GM19328 (cell line): ENCODE data around the gene KSR2.
"Not testable (repeated sequence)": the region's sequence is repeated elsewhere in the genome, so short reads cannot be mapped to it uniquely, and the experiment has no call there.

Experiments
- ATAC-seq: cut with Tn5 transposase; IDR thresholded peaks from one replicate; pipeline ENCODE4 v1.9.1; 2021; ENCODE audit warnings: mild to moderate bottlenecking, moderate library complexity; ENCODE audit not compliant: unreplicated experiment

The KSR2 gene

DNA sequence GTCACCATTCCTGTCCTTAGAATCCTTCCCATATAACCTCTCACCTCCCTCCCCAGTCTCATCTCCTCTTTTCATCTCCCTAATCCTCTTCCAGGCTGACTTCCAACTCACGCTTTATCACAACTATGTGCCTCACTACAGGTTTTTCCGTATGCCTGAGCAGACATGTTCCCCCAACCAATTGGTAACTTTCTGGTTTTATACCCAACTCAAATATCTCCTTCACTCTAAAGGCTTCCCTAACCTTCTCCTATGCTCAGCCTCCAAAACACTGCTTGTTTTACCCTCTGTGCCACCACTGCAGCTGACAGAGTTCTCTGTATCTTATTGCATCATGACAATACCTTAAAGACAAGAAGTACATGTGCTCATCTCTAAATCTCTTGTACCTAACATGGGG, 139.7 kb downstream of the KSR2 start:
- no peak for ATAC-seq

GRCh38 chr12:117827660-117828059, 141.1 kb downstream of the KSR2 start:
- no peak for ATAC-seq

DNA sequence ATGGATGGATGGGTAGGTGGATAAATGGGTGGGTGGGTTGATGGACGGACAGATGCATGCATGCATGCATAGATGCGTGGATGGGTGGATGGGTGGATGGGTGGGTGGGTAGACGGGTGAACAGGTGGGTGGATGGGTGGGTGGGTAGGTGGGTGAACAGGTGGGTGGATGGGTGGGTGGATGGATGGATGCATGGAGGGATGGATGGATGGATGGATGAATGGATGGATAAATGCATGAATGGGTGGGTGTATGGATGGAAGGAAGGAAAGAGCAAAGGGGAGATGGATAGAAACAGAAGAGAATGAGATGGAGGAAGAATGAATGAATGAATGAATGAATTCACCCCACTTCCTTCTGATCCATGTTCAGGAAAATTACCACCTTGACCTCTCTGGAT, 143.0 kb downstream of the KSR2 start:
- ATAC-seq = no peak

- ATAC-seq = no peak
Observed at GRCh38 chr12:117821480-117822175, 147.2 kb downstream of the KSR2 start.

GRCh38 chr12:117820216-117820907, 148.4 kb downstream of the KSR2 start:
- ATAC-seq = no peak

DNA sequence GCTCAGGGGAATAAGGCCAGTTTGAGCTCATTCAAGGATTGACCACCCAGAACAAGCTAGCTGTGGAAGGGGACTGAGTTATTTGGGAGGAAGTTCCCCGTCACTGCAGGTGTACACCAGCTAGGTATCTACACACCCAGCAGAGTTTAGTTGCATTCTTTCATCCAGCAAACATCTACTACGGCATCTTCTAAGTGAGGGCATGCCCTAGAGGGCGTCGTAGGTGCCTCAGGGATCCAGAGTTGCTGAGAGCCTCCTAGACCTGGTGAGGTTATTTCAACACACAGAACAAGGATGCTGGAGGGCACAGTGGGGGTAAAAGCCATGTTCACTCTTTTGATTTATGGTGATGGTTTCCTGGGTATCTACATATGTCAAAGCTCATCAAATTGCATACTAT, 149.6 kb downstream of the KSR2 start:
- ATAC-seq = no peak

DNA sequence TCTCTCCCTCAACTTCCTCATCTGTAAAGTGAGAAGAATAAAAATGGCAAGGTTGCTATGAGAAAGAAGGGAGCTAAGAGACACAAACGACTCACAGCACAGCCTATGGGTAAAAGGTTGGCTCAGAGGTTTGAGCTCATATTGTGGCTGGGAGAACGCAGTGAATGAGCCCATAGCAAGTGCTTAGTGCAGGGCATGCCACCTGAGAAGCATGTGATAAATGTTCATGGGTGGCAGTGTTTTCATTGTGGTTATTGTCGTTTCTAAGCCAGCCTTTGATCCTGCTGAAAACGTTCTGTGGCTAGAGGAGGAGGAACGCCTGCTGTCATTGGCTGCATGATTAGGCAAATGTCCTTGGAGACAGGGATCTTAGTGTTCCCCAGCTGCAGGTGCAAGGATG, 150.4 kb downstream of the KSR2 start:
- ATAC-seq = no peak

DNA sequence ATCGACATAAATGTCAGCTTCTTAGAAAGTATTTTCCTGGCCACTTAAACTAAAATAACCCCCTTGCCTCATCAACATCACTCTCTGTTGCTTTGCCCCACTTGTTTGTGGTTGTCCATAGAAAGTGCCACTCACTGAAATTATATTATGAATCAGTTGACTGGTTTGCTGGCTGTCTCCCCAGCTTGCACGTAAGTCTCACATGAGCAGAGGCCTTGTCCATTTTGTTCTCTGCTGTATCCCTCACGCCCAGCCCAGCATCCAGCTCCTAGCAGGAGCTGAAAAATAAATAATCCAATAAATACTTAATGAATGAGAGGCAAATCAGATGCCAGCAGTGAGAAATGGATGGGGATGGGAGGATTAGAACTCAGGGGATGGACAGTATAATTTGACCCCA, 159.3 kb downstream of the KSR2 start:
- ATAC-seq = no peak

GRCh38 chr12:117807946-117808345, 160.8 kb downstream of the KSR2 start:
- no peak for ATAC-seq

- ATAC-seq = no peak
Observed at GRCh38 chr12:117807355-117807754, 161.4 kb downstream of the KSR2 start.

GRCh38 chr12:117805865-117806264, 162.9 kb downstream of the KSR2 start:
- no peak for ATAC-seq

DNA sequence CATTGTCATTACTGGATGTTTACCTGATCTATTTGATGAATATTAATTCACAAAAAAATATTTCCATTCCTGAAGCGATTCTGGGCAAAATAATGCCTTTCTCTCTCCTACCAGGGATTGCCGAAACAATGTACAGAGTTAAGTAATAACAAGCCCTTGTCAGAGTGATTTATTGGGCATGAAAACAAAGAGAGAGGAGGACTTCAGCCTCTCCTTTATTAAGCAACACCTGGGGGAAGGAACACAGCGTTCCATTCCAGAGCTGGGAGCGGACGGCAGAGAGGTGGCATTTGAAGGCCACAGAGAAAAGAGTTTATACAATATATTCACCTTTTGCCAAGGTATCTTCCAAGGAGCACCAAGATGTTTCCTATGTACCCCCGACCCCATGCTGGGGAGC, 165.8 kb downstream of the KSR2 start:
- no peak for ATAC-seq

- not testable (repeated sequence) for ATAC-seq
Observed at GRCh38 chr12:117800711-117801110, 168.1 kb downstream of the KSR2 start.

- ATAC-seq = no peak
Observed at GRCh38 chr12:117797202-117797601, 171.6 kb downstream of the KSR2 start.

- ATAC-seq = no peak
Observed at GRCh38 chr12:117792877-117793424, 175.8 kb downstream of the KSR2 start.

DNA sequence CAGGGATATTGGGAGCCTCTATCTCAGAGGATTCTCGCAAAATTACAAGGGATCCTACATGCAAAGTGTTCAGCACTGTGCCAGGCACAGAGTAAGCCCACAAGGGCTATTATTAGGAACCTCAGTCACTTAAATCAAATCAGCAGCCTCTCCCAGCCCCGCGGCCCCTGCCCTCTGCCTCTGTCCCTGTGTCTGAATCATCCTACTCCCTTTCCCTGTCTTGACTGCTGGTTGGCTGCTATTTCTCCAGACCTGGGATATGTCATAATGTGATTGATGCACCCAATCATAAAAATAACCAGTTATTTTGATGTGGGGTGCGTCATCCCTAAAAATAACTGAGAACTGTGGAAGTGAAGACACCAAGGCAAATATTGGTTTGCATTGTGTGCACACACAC, 176.3 kb downstream of the KSR2 start:
- ATAC-seq = no peak

GRCh38 chr12:117790948-117791347, 177.8 kb downstream of the KSR2 start:
- ATAC-seq = no peak

DNA sequence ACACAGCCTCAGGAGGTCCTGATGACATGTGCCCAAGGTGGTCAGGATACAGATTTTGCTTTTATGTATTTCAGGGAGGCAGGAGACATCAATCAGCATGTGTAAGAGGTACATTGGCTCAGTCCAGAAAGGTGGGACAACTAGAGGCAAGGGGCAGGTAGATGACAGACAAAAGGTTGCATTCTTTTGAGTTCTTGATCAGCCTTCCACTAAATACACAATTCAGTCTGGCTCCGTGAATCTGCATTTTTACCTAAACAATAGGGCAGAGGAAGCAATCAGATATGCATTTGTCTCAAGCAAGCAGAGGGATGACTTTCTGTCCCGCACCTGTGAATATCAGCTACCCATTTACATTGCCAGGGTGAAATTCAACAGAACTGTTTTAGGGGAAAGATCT, 178.6 kb downstream of the KSR2 start:
- no peak for ATAC-seq

- no peak for ATAC-seq
Observed at GRCh38 chr12:117789195-117789912, 179.4 kb downstream of the KSR2 start.

- no peak for ATAC-seq
Observed at GRCh38 chr12:117778656-117779055, 190.1 kb downstream of the KSR2 start.

DNA sequence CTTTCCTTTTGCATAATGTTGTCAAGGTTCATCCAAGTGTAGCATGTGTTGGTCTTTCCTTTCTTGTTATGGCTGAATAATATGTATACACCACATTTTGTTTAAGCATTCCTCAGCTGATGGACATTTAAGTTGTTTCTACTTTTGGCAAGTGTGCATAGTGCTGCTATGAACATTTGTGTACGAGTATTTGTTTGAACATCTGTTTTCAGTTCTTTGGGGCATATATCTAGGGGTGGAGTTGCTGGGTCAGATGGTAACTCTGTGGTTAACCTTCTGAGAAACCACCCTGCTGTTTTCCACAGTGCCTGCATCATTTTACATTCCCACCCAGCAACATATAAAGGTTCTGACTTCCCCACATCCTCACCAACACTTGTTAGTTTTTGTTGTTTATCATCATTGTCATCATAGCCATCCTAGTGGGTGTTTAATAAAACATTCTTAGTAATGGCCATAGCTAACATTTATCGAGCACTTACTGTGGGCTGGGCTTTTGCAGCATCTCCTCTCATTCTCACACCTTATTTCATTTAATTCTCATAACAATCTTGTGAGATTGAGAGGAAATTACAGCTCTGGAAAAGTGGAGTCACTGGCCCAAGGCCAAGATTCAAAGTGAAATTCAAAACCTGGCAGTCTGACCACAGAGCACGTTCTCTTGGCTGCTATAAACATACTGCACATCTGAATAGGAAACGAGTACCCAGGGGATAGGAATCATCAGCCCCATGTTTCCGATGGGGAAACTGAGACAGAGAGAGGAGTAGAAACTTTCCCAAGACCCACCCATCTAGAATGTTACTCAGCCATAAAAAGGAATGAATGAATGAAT, 193.6 kb downstream of the KSR2 start:
- ATAC-seq = no peak
